DMS53 treated with DMSO at 0.1 percent for 48 hours (cell line): ENCODE data around the gene LRRFIP1.
"Not testable (repeated sequence)": the region's sequence is repeated elsewhere in the genome, so short reads cannot be mapped to it uniquely, and the experiment has no call there.

Experiments used
- DNase-seq: peaks from one replicate; lab custom pipeline; 2025; ENCODE audit not compliant: unreplicated experiment; lab: John Stamatoyannopoulos, UW

LRRFIP1 gene

GRCh38 chr2:237765122-237765521 lies 137.7 kb downstream of the LRRFIP1 start:
- not testable (repeated sequence) for DNase-seq

GRCh38 chr2:237765875-237766274 lies 138.5 kb downstream of the LRRFIP1 start:
- DNase-seq, result no peak

GRCh38 chr2:237766340-237766739 lies 139.0 kb downstream of the LRRFIP1 start:
- DNase-seq, result no peak

GRCh38 chr2:237772513-237772912 lies 145.1 kb downstream of the LRRFIP1 start:
- no peak for DNase-seq

- DNase-seq, result no peak
Observed at GRCh38 chr2:237773826-237774225, 146.4 kb downstream of the LRRFIP1 start.

- DNase-seq, result peak; percentile 86
Observed at GRCh38 chr2:237774811-237775553, 147.6 kb downstream of the LRRFIP1 start.

- no peak for DNase-seq
Observed at GRCh38 chr2:237779521-237779920, 152.1 kb downstream of the LRRFIP1 start.

- no peak for DNase-seq
Observed at GRCh38 chr2:237782181-237782580, 154.8 kb downstream of the LRRFIP1 start.

- not testable (repeated sequence) for DNase-seq
Observed at GRCh38 chr2:237783678-237784077, 156.3 kb downstream of the LRRFIP1 start.

GRCh38 chr2:237786936-237787335 lies 159.5 kb downstream of the LRRFIP1 start:
- no peak for DNase-seq

- no peak for DNase-seq
Observed at GRCh38 chr2:237790353-237790752, 163.0 kb downstream of the LRRFIP1 start.

GRCh38 chr2:237791977-237792727 lies 164.8 kb downstream of the LRRFIP1 start:
- no peak for DNase-seq

GRCh38 chr2:237797253-237797652 lies 169.9 kb downstream of the LRRFIP1 start:
- DNase-seq, result no peak

GRCh38 chr2:237798236-237799059 lies 171.1 kb downstream of the LRRFIP1 start, which contains the start of gene RBM44:
Gene RBM44, plus strand, starts transcription at chr2:237798779. Its CDS starts 14,831 bp downstream, at chr2:237813610.
- no peak for DNase-seq

GRCh38 chr2:237799060-237799428 lies 171.7 kb downstream of the LRRFIP1 start:
- DNase-seq, result no peak

GRCh38 chr2:237801466-237801865 lies 174.1 kb downstream of the LRRFIP1 start:
- DNase-seq, result no peak

GRCh38 chr2:237806334-237806733 lies 178.9 kb downstream of the LRRFIP1 start:
- DNase-seq, result no peak

- no peak for DNase-seq
Observed at GRCh38 chr2:237815637-237816036, 188.2 kb downstream of the LRRFIP1 start.

- no peak for DNase-seq
Observed at GRCh38 chr2:237816531-237816930, 189.1 kb downstream of the LRRFIP1 start.

GRCh38 chr2:237818066-237818473 lies 190.7 kb downstream of the LRRFIP1 start:
- no peak for DNase-seq

- no peak for DNase-seq
Observed at GRCh38 chr2:237819231-237819630, 191.8 kb downstream of the LRRFIP1 start.
